ENCODE measurements around the gene AK5. TPM values are rescaled to one million over a fixed set of nuclear protein-coding genes. Genes with fewer than 3 reads are reported as not detected.

Gene AK5
- total and polyA plus RNA-seq, 2 donors (not counting 1 experiment from before 2014, with no cell fraction given): 0.18 TPM; not detected in 1

GRCh38 chr1:77546890-77547289 is 265.1 kb downstream of the AK5 start:
- Histone ChIP-seq H4K20me1 (ENCODE audit: control insufficient read depth, insufficient read depth, low read length, poor library complexity, severe bottlenecking) (no peaks in the 10 kb centered on the region), H3K4me3 (ENCODE audit: control extremely low read depth in 1 of 5, extremely low read depth in 1 of 5, insufficient read depth in 1 of 5, low read depth in 2 of 5, low read length in 4 of 5) (no peak overlapping the region), H3K27ac (ENCODE audit: low read length in 2 of 2) (no peak overlapping the region), H3K27me3 (replicated peaks in 1 of 4; ENCODE audit: control extremely low read depth in 1 of 4, control insufficient read depth in 3 of 4, insufficient read depth in 4 of 4, low read length in 3 of 4) (peaks cover 0 to 4% (median 1%) of the 10 kb centered on the region in 4 experiments), H3K36me3 (replicated peaks in 1 of 2; ENCODE audit: control extremely low read depth in 1 of 2, control insufficient read depth in 1 of 2, extremely low read depth in 1 of 2, insufficient read depth in 2 of 2, low read length in 1 of 2) (no peaks in the 10 kb centered on the region), H3K4me1 (ENCODE audit: control insufficient read depth in 2 of 2, insufficient read depth in 2 of 2, low read length in 2 of 2) (no peaks in the 10 kb centered on the region), H3K79me2 (ENCODE audit: control insufficient read depth, insufficient read depth, low read length) (no peaks in the 10 kb centered on the region), H3K9me3 (ENCODE audit: control extremely low read depth in 1 of 3, control insufficient read depth in 2 of 3, insufficient read depth in 1 of 3, low read length in 2 of 3) (no peaks in the 10 kb centered on the region), H3K9ac (ENCODE audit: low read length) (no peak overlapping the region), H2AFZ (ENCODE audit: insufficient read depth, low read depth, low read length, poor library complexity, severe bottlenecking) (no peak overlapping the region), H3K4me2 (replicated peaks; ENCODE audit: low read depth, low read length, poor library complexity, severe bottlenecking) (no peak overlapping the region)
- peaks cover 2% of the 10 kb centered on the region for H3K27me3 Mint-ChIP-seq
- ChIA-PET CTCF (no interaction called here), POLR2A (no interaction called here)
- DNase-seq (no peak), ATAC-seq (ENCODE audit: low read depth) (no peak)
- no peaks in the 10 kb centered on the region for H3K4me1 Mint-ChIP-seq
- no peak for TF ChIP-seq CTCF (IDR thresholded peaks at IDR 0.05)
- TF ChIP-seq EZH2 (IDR thresholded peaks at IDR 0.05; ENCODE audit: borderline replicate concordance, insufficient read depth, low read depth, low read length, poor library complexity, severe bottlenecking): no peak
- no CpG with 5 or more reads among the region's 3 CpGs for WGBS (ENCODE audit: insufficient coverage)
- intact Hi-C loops (cut with micrococcal nuclease): no loop called here
- no peaks in the 10 kb centered on the region for H3K9me3 Mint-ChIP-seq (ENCODE audit: insufficient read depth)
- no peak overlapping the region for H3K4me3 Mint-ChIP-seq
- no peak overlapping the region for H3K27ac Mint-ChIP-seq

- H3K27me3 ChIP-seq (replicated peaks in 1 of 4; ENCODE audit: control extremely low read depth in 1 of 4, control insufficient read depth in 3 of 4, insufficient read depth in 4 of 4, low read length in 3 of 4): peaks cover 0 to 4% (median 1%) of the 10 kb centered on the region in 4 experiments
- H3K27ac ChIP-seq (ENCODE audit: low read length in 2 of 2): no peak overlapping the region
- ATAC-seq (ENCODE audit: low read depth) (no peak), DNase-seq (no peak)
- Mint-ChIP-seq H3K27ac (no peak overlapping the region), H3K4me3 (no peak overlapping the region), H3K27me3 (peaks cover 2% of the 10 kb centered on the region), H3K4me1 (no peaks in the 10 kb centered on the region), H3K9me3 (ENCODE audit: insufficient read depth) (no peaks in the 10 kb centered on the region)
- no peaks in the 10 kb centered on the region for H3K9me3 ChIP-seq (ENCODE audit: control extremely low read depth in 1 of 3, control insufficient read depth in 2 of 3, insufficient read depth in 1 of 3, low read length in 2 of 3)
- no peaks in the 10 kb centered on the region for H3K36me3 ChIP-seq (replicated peaks in 1 of 2; ENCODE audit: control extremely low read depth in 1 of 2, control insufficient read depth in 1 of 2, extremely low read depth in 1 of 2, insufficient read depth in 2 of 2, low read length in 1 of 2)
- H3K4me1 ChIP-seq (ENCODE audit: control insufficient read depth in 2 of 2, insufficient read depth in 2 of 2, low read length in 2 of 2): no peaks in the 10 kb centered on the region
- no peak overlapping the region for H3K9ac ChIP-seq (ENCODE audit: low read length)
- ChIA-PET CTCF (no interaction called here), POLR2A (no interaction called here)
- H3K4me2 ChIP-seq (replicated peaks; ENCODE audit: low read depth, low read length, poor library complexity, severe bottlenecking): no peak overlapping the region
- TF ChIP-seq EZH2 (IDR thresholded peaks at IDR 0.05; ENCODE audit: borderline replicate concordance, insufficient read depth, low read depth, low read length, poor library complexity, severe bottlenecking) (no peak), CTCF (IDR thresholded peaks at IDR 0.05) (no peak)
- no peaks in the 10 kb centered on the region for H4K20me1 ChIP-seq (ENCODE audit: control insufficient read depth, insufficient read depth, low read length, poor library complexity, severe bottlenecking)
- H3K79me2 ChIP-seq (ENCODE audit: control insufficient read depth, insufficient read depth, low read length): no peaks in the 10 kb centered on the region
- H2AFZ ChIP-seq (ENCODE audit: insufficient read depth, low read depth, low read length, poor library complexity, severe bottlenecking): no peak overlapping the region
- WGBS (ENCODE audit: insufficient coverage): 94% methylated on average over 3 of the region's 3 CpGs
- H3K4me3 ChIP-seq (ENCODE audit: control extremely low read depth in 1 of 5, extremely low read depth in 1 of 5, insufficient read depth in 1 of 5, low read depth in 2 of 5, low read length in 4 of 5): no peak overlapping the region
- intact Hi-C loops (cut with micrococcal nuclease): no loop called here
Measured at GRCh38 chr1:77548285-77548684, 266.5 kb downstream of the AK5 start.

All from B cell (primary cell).